LoVo (cell line): ENCODE data around the gene EXPH5.

Source experiments
- DNase-seq: peaks from one replicate; pipeline ENCODE4 v3.0.0-alpha.2; 2016; ENCODE audit warnings: low spot score

The EXPH5 gene

GRCh38 chr11:108518581-108518980, 75.0 kb downstream of the EXPH5 start:
- DNase-seq = no peak

DNA sequence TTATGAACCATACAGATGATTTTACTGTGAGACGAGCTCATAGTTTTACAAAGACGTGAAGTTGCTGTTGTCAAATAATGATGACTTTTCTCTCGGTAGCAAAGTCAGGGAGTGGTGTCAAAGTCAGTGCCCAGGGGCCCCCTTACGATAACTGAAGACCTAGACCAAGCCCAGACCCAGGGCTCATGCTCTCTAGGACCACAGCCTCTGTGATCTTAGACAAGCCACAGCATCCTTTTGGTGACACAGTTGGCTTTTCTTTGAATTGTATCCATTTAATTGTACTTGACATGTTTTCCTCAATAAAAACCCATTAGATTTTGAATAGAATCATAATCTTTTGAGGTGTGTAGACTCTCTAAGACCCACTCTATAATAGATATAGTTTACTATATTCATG, 77.4 kb downstream of the EXPH5 start:
- no peak for DNase-seq

GRCh38 chr11:108512708-108513107, 80.9 kb downstream of the EXPH5 start:
- DNase-seq = no peak

GRCh38 chr11:108511851-108512474, 81.6 kb downstream of the EXPH5 start:
- no peak for DNase-seq

- DNase-seq = peak; percentile 12
Measured at GRCh38 chr11:108508653-108509593, 84.6 kb downstream of the EXPH5 start.

- peak; percentile 11 for DNase-seq
Measured at GRCh38 chr11:108501396-108501795, 92.2 kb downstream of the EXPH5 start.

DNA sequence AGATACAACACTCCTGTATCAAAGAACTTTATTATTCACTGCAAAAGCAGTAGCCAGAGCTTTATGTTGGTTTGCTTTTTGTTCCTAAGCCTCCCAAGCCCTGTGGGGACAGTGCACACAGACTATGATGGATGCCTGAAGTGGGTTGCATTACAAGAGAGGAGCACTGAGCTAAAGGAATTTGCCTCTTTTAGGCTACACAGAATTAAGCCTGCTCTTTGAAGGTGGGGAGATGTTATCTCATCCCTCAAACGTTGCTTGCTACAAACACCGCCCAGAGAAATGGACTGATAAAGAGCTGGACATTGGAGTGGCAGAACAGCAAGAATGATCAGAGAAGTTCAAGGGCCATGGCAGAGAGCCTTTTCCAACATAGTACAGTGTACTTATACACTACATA, 92.8 kb downstream of the EXPH5 start:
- no peak for DNase-seq

DNA sequence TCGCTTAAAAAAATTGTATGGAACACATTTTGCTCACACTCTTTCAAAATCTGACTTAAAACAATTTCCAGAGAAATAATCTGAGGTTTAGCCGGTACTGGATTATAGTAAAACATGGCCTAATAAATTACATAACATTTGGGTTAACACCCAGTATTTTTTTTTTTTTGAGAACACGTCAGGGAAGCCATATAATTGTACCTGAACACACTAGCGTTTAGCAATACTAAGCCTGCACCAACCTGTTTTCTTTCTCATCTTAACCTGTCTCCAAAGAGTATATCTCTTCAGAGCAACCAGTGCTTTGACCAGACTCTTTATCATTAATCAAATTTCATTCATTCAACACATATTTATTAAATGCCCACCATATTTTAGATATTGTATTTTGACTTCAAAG, 93.4 kb downstream of the EXPH5 start:
- no peak for DNase-seq

- no peak for DNase-seq
Measured at GRCh38 chr11:108498816-108499408, 94.7 kb downstream of the EXPH5 start.

- DNase-seq = peak; percentile 53
Measured at GRCh38 chr11:108498046-108498815, 95.3 kb downstream of the EXPH5 start, which contains the start of gene POGLUT3. POGLUT3 (minus strand) TSS chr11:108498384; CDS start chr11:108498366, 18 bp downstream.

DNA sequence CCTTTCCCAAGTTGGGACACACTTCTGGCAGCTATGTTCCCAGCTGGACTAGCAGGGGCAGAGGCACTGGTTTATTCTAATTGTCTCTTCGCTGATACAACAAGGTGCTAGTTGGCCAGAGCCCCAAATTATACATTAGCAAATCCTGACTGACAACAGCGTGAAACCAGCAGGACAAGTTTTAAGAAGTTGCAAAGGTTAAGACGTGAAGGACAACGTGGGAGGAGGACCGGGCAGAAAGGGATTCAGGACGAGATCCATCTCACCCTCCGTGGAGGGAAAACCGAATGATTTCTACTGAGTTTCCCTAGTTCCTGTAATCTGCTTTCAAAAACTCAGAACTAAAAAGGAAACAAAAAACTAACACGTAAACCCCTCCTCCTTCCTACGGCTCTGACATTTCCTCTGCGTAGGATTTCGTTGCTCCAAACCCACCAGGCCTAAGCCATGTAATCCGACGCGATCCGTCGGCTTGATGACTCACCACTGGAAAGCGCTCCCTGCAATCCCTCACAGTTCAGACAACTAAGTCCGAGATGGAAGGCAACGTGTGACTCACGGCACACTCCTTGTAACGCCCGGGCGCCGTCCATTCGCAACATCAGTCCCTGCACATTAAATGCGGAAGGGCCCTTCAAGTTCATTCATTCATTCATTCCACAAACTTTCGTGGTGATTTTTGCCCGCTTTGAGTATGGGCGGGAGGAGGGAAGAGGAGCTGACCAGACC, 96.1 kb downstream of the EXPH5 start:
- DNase-seq = peak; percentile 90

GRCh38 chr11:108496643-108497256, 96.8 kb downstream of the EXPH5 start:
- DNase-seq = no peak

- no peak for DNase-seq
Measured at GRCh38 chr11:108495326-108495725, 98.2 kb downstream of the EXPH5 start.

DNA sequence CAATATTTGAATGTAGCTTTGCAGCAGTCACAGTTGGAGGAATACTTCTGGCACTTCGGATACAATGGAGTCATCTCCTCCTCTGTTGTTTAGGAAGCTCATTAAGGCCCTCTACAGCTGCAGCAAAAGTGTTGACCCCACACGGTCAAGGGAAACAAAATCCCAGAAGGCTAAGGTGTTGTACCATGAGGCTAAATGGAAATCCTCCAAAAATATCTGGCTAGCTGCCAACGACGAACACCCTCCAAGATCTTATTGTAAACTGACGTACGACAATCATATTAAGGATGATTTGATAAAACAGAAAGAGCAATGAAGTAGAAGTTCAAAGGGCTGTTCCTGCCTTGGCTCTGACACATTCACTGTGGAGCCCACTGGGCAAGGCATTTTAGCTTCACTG, 99.4 kb downstream of the EXPH5 start:
- DNase-seq = no peak

DNA sequence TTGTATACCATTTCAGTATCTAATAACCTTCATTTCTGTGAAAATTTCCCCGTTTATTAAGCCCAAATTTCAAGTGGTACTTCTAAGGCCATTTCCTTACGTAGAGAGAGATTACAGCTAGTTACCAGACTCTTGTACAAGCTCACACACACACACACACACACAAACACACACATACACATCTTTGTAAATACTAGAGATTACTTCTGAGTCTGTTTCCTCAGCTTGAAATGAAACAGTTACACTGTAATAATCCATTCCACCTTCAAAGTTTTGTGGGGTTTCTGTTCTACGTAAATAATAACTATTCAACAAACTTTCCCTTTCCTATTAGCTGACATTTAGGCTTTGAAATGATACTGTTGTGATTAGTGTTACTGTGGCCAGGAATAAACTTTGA, 101.6 kb downstream of the EXPH5 start:
- DNase-seq = no peak

DNA sequence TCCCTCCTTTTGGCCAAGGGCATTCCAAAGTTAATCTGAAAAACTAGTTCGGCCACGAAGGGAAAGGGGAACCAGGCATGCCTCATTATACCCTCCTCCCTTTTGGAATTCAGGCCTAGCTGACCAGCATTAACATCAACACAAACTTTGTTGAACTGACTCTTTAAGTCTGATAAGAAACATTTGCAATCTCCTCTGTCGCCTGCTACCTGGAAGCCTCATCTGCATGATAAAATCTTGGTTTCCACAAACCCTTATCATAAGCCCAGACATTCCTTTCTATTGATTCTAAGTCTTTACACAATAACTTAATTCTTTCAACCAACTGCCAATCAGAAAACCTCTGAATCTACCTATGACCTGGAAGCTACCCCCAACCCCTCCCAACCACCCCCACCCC, 106.7 kb downstream of the EXPH5 start:
- DNase-seq = no peak

DNA sequence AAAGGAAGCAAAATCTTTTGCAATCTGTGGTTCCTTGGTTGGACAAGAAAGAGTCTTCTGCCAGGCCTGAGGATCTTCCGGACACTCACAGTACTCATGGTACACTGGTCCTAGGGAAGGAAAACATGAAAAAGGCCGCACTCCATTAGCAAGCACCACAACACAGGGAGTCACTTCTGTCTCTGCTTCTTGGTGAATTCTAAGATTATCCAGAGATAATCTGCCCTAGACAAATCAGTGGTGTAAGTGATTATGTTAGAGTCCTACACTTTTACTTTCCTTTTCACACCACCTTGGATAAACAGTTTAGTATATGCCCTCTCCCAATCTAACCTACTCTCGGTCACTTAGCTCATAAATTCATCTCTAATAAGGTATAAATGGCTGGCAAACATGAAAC, 107.2 kb downstream of the EXPH5 start:
- DNase-seq = no peak

DNA sequence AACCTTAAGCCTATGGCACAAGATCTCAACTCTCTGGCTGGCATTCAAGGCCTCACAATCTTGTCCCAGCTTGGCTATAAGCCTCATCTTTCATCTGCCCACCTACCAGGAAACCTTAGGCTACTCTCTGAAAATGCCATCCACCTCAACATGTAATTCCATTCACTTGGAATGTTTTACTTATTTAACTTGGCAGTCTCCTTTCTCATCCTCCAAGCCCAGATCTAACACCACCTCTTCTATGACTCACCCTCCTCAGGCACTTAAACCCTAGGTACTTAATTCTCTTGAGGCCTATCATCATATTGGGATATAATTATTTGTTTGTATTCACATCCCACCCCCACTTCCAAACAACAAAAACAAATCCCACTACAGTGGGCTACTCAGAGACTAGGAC, 110.4 kb downstream of the EXPH5 start:
- no peak for DNase-seq

- DNase-seq = no peak
Measured at GRCh38 chr11:108474664-108475463, 118.7 kb downstream of the EXPH5 start.

- DNase-seq = no peak
Measured at GRCh38 chr11:108472681-108473080, 120.9 kb downstream of the EXPH5 start.
